ENCODE results near the gene KCNN3. TPM values are rescaled to one million over a fixed set of nuclear protein-coding genes. Genes with fewer than 3 reads are reported as not detected.

Gene KCNN3
- total and polyA plus RNA-seq, 2 of the 8 experiments (the other 6 are each of a cell fraction or from before 2014, with no cell fraction given) = 2.8 to 3.7 TPM

- Histone ChIP-seq H4K91ac (replicated peaks; ENCODE audit: insufficient read length, low read length) (no peak overlapping the region), H3K4me2 (ENCODE audit: insufficient read depth in 1 of 2, low read depth in 2 of 2, low read length in 2 of 2) (no peak overlapping the region), H3K4me1 (replicated peaks in 1 of 4; ENCODE audit: control insufficient read depth in 3 of 4, insufficient read depth in 4 of 4, low read length in 3 of 4) (peaks cover 0 to 5% (median 3%) of the 10 kb centered on the region in 4 experiments; a peak in 2 of 7 replicates), H3K27ac (ENCODE audit: low read depth, low read length) (no peak overlapping the region), H4K5ac (ENCODE audit: insufficient read length, low read depth, low read length) (no peak overlapping the region), H2BK5ac (ENCODE audit: low read depth, low read length) (no peak overlapping the region), H3K9me3 (ENCODE audit: insufficient read depth in 2 of 2, low read depth in 1 of 2, low read length in 1 of 2) (no peaks in the 10 kb centered on the region), H4K8ac (ENCODE audit: extremely low read depth, insufficient read depth, low read length) (no peak overlapping the region), H3K14ac (ENCODE audit: insufficient read length) (no peak overlapping the region), H2AK5ac (ENCODE audit: low read depth, low read length) (no peak overlapping the region), H2BK15ac (ENCODE audit: low read length) (no peak overlapping the region), H3K79me2 (ENCODE audit: control insufficient read depth in 1 of 2, insufficient read depth in 2 of 2, low read length in 2 of 2) (no peaks in the 10 kb centered on the region), H2AFZ (ENCODE audit: low read length) (no peak overlapping the region), H3K23ac (ENCODE audit: insufficient read length) (no peak overlapping the region), H3K56ac (replicated peaks; ENCODE audit: insufficient read length, low read depth, low read length) (no peak overlapping the region), H3K79me1 (ENCODE audit: low read depth, low read length) (no peaks in the 10 kb centered on the region), H3K4me3 (ENCODE audit: extremely low read depth in 1 of 4, insufficient read depth in 2 of 4, low read depth in 3 of 4, low read length in 4 of 4) (no peak overlapping the region), H2BK12ac (ENCODE audit: low read depth, low read length) (no peak overlapping the region), H2BK20ac (ENCODE audit: low read length) (no peak overlapping the region), H2BK120ac (replicated peaks; ENCODE audit: low read depth, low read length) (no peak overlapping the region), H3K27me3 (replicated peaks in 1 of 4; ENCODE audit: control insufficient read depth in 3 of 4, extremely low read depth in 1 of 4, insufficient read depth in 3 of 4, low read length in 3 of 4) (no peaks in the 10 kb centered on the region; a peak in 1 of 7 replicates), H3K36me3 (ENCODE audit: control insufficient read depth in 2 of 4, insufficient read depth in 4 of 4, low read length in 3 of 4) (no peaks in the 10 kb centered on the region), H3K9ac (replicated peaks in 1 of 4; ENCODE audit: extremely low read depth in 1 of 4, low read depth in 3 of 4, low read length in 3 of 4) (no peak overlapping the region), H3K4ac (replicated peaks; ENCODE audit: insufficient read length, low read depth, low read length) (no peak overlapping the region), H3K18ac (ENCODE audit: extremely low read depth, low read length) (no peak overlapping the region), H4K20me1 (replicated peaks in 1 of 2; ENCODE audit: control insufficient read depth in 1 of 2, insufficient read depth in 2 of 2, low read length in 2 of 2) (no peaks in the 10 kb centered on the region), H3K23me2 (ENCODE audit: low read depth, low read length) (no peaks in the 10 kb centered on the region)
- TF ChIP-seq POLR2A (IDR thresholded peaks at IDR 0.05; ENCODE audit: control extremely low read depth in 1 of 2, low read depth in 2 of 2, low read length in 2 of 2) = no peak
- TF ChIP-seq CBX8 (IDR thresholded peaks at IDR 0.05; ENCODE audit: borderline replicate concordance, low read depth, low read length) = no peak
- TF ChIP-seq ZNF274 (IDR thresholded peaks at IDR 0.05; ENCODE audit: borderline replicate concordance, extremely low read depth, low read length) = no peak
- no peak for TF ChIP-seq TAF7 (optimal IDR thresholded peaks at IDR 0.05; ENCODE audit: borderline replicate concordance, low read depth, low read length)
- TF ChIP-seq KDM4A (IDR thresholded peaks at IDR 0.05; ENCODE audit: low read depth, low read length, severe bottlenecking) = no peak
- ChIA-PET POLR2A (ENCODE audit: partially characterized antibody) (no interaction called here), CTCF (ENCODE audit: partially characterized antibody) (interaction anchor here (0.8 to 1.9 kb wide), 7 partner anchors 11 to 71 kb away, joined by 3 to 5 read pairs (median 4); no protein-coding TSS in a partner anchor)
- no peak for DNase-seq (ENCODE audit: low read depth in 1 of 2, low spot score in 2 of 2)
- 87% methylated on average over 3 of the region's 3 CpGs; no CpG with 5 or more reads in 1 of the 2 experiments for WGBS, 2 experiments (ENCODE audit: extremely low coverage in 1 of 2, insufficient coverage in 1 of 2, insufficient read length in 1 of 2, insufficient replicate concordance in 2 of 2, low coverage in 1 of 2, low lambda C conversion rate in 2 of 2, missing lambda C conversion rate in 1 of 2)
- no peak for FAIRE-seq
Observed at GRCh38 chr1:154792899-154793298, 77.2 kb downstream of the KCNN3 start.
